Activated T-cell treated with anti-CD3 and anti-CD28 coated beads, Interleukin-2, amount 50 U/mL, for 4 hours (primary cell): ENCODE measurements around the gene CARMIL3. TPM values are rescaled to one million over a fixed set of nuclear protein-coding genes. Genes with fewer than 3 reads are reported as not detected.
"Not testable (repeated sequence)": the region's sequence is repeated elsewhere in the genome, so short reads cannot be mapped to it uniquely, and the experiment has no call there.

Experiments used
- ATAC-seq, 2 donors: fragments of 200-7000 bp; cut with Tn5 transposase; one replicate each; pipeline ENCODE4 v1.10.0; 2021
- DNase-seq: peaks from one replicate; pipeline ENCODE4 v3.0.0-alpha.2; 2020
- H3K27me3 Mint-ChIP-seq: one replicate; pipeline ENCODE4 v1.8.0; 2021; ENCODE audit warnings: low read depth, mixed read lengths
- H3K36me3 Mint-ChIP-seq: one replicate; pipeline ENCODE4 v1.8.0; 2022; ENCODE audit warnings: mixed read lengths; ENCODE audit not compliant: insufficient read depth
- H3K4me1 Mint-ChIP-seq: one replicate; pipeline ENCODE4 v1.8.0; 2021; ENCODE audit warnings: low read depth, mixed read lengths
- H3K4me3 Mint-ChIP-seq: one replicate; pipeline ENCODE4 v1.8.0; 2021; ENCODE audit warnings: mild to moderate bottlenecking, moderate library complexity, mixed read lengths
- H3K9me3 Mint-ChIP-seq: one replicate; pipeline ENCODE4 v1.8.0; 2021; ENCODE audit warnings: mixed read lengths
- total RNA-seq, 3 donors: library from RNA; stranded (reverse); gene quantifications; one replicate each; pipeline ENCODE4 v1.2.1, GENCODE V29; 2021

The CARMIL3 gene
- total RNA-seq, 3 donors from 2014 or later: 1.3 to 1.8 (median 1.3) TPM

DNA sequence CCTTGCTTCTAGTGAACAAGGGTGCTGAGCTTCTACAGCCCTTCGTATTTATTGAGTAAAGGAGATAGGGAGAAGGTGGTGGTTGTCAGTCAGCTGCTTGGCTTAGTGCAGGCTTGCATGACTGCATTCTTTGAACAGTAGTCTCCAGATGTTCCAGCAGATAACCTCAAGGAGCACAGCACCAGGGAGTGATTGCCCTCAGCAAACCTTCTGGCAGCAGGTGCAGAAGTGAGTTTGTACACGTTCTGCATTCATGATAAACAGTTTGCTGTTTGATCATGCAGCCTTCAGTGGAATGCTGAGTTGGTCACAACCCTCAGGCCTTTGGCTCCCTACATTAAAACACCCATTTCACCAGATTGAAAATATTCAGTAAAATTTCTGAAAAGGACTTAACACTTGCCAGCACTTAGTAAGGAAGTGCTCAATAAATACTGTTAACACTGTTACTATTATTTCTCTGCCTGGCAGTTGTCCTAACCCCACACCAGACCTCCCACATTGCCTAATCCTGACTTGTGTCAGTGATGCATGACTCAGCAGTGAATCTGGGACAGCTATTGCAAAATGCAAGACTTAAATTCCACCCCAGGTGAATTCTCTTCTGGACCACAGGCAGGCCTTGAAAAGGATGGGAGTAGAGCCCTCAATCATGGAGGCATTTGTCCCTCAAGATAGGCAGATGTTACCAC is 18.9 kb upstream of the CARMIL3 start:
- H3K4me1 Mint-ChIP-seq: peaks cover 10% of the 10 kb centered on the region
- H3K9me3 Mint-ChIP-seq: peaks cover 14% of the 10 kb centered on the region
- H3K36me3 Mint-ChIP-seq: no peaks in the 10 kb centered on the region
- no peak overlapping the region for H3K4me3 Mint-ChIP-seq
- no peaks in the 10 kb centered on the region for H3K27me3 Mint-ChIP-seq
- DNase-seq (no peak), ATAC-seq (no peak)

DNA sequence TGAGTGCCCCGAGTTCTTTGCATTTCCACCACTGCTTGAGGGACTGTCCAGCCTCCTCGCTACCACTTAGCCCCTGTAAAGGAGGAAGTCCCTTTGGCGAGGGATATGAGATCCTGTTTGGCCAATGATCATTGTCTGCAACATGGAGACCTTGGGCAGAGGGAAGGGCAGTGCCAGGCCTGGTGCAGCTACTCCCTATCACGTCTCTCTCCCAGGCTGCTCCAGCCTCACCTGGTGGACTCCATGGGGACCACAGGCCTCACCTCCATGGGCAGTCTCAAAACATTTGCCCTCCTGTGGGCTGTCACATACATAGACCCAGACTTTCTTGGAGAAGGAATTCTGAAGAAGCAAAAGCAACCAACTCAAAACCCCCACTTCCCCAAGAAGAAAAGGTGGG is 16.0 kb upstream of the CARMIL3 start:
- H3K36me3 Mint-ChIP-seq, H3K27me3 Mint-ChIP-seq, DNase-seq: not testable (repeated sequence)
- Mint-ChIP-seq H3K9me3 (peaks cover 14% of the 10 kb centered on the region), H3K4me1 (peaks cover 10% of the 10 kb centered on the region), H3K4me3 (peak overlapping the region; percentile 90)
- ATAC-seq: peak; percentile 7 to 11

DNA sequence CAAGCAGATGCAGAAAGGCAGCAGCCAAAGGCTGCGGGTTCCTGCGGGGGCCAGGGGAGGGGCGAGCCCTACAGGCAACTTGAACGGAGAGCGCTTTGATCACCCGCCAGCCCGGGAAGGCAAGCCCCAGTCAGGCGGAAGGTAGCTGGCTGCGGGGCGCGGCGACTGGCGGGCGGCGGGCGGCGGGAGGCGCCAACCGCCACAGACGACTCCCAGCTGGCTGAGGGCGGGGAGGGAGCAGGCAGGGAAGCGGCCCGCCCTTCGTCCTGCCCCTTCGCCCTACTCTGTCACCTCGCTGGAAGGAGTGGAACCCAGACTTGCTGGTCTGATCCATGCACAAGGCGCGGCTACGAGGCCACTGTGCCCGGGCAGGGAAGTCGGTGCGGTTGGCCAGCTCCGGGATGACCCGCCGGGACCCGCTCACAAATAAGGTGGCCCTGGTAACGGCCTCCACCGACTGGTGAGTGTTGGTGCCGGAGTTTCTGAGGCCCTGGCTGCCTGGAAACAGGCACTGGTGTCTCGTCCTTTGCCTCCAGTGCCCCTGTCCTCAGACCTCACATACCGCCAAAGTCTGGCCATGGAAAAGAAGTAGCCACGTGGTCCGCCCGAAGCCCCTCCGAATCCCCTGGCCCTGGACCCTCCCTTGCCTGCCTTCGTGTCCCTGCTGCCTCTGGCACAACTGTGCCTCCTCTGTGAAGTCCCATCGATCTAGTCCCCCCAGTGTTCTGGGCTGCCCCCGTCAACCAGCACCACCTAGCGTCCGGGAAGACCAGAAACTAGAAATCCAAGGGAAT is 15.4 kb upstream of the CARMIL3 start:
- Mint-ChIP-seq H3K4me1 (peaks cover 10% of the 10 kb centered on the region), H3K36me3 (no peaks in the 10 kb centered on the region), H3K9me3 (peaks cover 10% of the 10 kb centered on the region), H3K27me3 (no peaks in the 10 kb centered on the region), H3K4me3 (peak overlapping the region; percentile 90)
- peak; percentile 59 for DNase-seq
- peak; percentile 91 to 92 for ATAC-seq

DNA sequence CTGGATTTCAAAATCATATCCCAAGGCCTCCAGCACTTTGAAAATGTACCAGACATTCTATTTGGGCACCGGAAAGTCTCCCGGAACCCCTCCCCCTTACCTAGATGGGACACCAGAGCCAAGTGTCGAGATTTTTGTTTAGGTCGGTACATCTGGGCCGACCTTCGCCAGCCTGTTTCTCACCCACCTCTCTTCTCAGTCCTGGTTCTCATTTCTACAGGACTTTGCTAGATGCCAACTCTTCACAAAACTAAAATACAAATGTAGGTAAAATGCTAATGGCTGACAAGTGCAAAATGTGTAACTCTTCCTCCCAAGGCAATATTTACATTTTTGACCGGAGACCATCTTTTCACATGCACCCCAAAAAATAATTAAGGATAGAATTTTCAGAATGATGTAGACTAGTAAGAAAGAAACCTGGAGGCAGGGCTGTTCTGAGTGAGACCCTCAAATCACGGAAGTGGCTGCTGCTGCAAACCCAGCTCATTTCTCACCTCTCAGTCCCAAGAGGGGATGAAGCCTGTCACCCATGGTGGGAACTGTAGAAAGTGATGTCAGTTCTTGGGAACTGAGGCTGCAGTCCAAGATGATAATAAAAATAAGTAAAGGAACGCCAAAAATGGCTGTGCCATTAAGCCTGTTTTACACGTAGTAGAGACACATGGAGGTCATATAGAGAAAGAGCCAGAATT is 14.7 kb upstream of the CARMIL3 start:
- peaks cover 10% of the 10 kb centered on the region for H3K4me1 Mint-ChIP-seq
- not testable (repeated sequence) for H3K9me3 Mint-ChIP-seq, ATAC-seq, DNase-seq, H3K36me3 Mint-ChIP-seq, H3K27me3 Mint-ChIP-seq
- peak overlapping the region; percentile 90 for H3K4me3 Mint-ChIP-seq

DNA sequence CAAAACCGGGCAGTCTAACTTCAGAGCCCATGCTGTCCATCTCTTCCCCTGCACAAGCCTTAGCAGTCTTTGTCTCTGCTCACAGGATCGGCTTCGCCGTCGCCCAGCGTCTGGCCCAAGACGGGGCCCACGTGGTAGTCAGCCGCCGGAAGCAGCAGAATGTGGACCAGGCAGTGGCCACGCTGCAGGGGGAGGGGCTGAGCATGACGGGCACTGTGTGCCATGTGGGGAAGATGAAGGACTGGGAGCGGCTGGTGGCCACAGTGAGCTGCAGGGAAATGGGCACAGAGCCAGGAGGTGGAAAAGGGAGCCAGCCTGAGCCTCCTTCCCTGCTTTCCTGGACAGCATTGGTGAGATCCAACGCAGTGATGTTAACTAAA is 14.2 kb upstream of the CARMIL3 start:
- DNase-seq (no peak), ATAC-seq (no peak)
- no peaks in the 10 kb centered on the region for H3K36me3 Mint-ChIP-seq
- peaks cover 2% of the 10 kb centered on the region for H3K27me3 Mint-ChIP-seq
- H3K9me3 Mint-ChIP-seq: peaks cover 1% of the 10 kb centered on the region
- H3K4me1 Mint-ChIP-seq: peaks cover 10% of the 10 kb centered on the region
- H3K4me3 Mint-ChIP-seq: no peak overlapping the region

DNA sequence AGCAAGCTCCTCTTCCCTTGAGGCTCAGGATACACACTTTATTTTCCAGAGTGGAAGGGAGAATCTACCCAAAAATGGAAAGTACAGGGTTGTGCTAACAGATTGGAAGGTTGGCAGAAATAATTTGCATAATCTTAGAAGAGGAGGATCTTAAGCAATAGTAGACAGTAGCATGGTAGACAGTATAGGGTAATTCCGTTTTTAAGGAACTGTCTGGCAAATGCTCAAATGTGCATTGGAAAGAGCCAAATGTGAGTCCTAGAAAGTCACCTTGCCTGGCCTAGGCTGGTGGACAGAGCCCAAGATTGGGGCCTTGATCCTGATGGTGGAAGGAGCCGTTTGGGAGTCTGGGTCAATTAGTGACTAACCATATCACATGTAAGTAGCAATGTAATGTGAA is 13.1 kb upstream of the CARMIL3 start:
- ATAC-seq (no peak), DNase-seq (no peak)
- H3K36me3 Mint-ChIP-seq: no peaks in the 10 kb centered on the region
- no peaks in the 10 kb centered on the region for H3K9me3 Mint-ChIP-seq
- H3K4me1 Mint-ChIP-seq: peaks cover 10% of the 10 kb centered on the region
- peaks cover 2% of the 10 kb centered on the region for H3K27me3 Mint-ChIP-seq
- H3K4me3 Mint-ChIP-seq: no peak overlapping the region

DNA sequence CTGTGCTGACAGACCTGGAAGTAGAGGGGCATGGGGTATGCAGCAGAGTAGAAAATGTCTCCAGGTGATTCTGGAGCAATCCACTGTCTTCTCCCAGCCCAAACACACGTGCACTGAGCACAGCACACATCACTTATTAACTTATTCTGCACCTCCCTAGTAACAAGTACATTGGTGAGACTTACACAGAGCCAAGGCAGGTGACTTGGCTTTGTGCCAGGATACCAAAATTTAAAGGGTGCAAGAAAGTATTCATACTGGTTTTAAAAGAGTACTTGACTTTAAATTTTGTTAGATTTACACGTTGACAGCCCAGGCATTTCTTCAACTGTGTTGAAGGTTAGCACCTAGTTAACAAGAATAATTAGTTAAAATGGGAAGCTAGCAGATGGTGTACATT is 11.1 kb upstream of the CARMIL3 start:
- Mint-ChIP-seq H3K27me3 (peaks cover 2% of the 10 kb centered on the region), H3K36me3 (no peaks in the 10 kb centered on the region), H3K4me3 (no peak overlapping the region), H3K9me3 (no peaks in the 10 kb centered on the region), H3K4me1 (peaks cover 10% of the 10 kb centered on the region)
- DNase-seq (no peak), ATAC-seq (no peak)

DNA sequence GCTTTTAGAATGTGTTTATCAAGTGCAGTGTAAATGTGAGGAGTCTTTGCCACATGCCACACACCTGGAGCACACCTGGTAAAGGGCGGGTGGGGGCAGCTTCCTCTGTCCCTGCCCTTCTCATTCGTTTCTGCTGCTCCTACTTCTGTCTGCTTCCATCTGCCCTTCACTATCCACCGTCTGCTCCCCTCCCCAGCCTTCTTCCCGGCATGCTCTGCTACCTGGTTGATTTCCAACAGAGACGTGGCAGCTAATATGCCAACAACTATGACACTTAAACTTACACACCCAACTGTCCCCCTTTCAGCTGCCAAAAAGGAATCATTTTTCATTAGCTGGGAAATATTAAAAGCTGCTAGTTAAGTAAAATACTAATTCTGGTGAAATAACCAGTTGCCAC is 9.1 kb upstream of the CARMIL3 start:
- no peak for ATAC-seq
- Mint-ChIP-seq H3K4me1 (no peaks in the 10 kb centered on the region), H3K4me3 (no peak overlapping the region), H3K27me3 (peaks cover 5% of the 10 kb centered on the region), H3K9me3 (no peaks in the 10 kb centered on the region), H3K36me3 (no peaks in the 10 kb centered on the region)
- no peak for DNase-seq

DNA sequence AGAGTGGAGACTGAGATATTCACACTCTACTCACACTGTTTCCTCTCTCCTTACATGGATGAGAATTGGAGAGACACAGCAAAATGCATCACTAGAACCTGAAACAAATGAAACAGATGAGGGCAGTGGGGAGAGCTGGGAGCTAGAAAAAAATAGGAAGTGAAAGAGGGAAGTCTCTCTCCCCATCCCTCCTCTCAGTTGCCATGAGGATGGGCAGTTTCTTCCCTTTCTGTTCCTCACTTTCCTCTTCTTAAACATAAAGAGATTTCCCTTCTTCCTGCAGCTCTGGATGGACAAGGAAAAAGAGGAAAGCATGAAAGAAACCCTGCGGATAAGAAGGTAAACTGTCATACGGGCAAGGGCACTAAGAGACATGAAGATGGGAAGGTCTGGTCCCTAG is 2.8 kb upstream of the CARMIL3 start:
- H3K9me3 Mint-ChIP-seq, H3K36me3 Mint-ChIP-seq, DNase-seq, H3K4me3 Mint-ChIP-seq, ATAC-seq: not testable (repeated sequence)
- peaks cover 21% of the 10 kb centered on the region for H3K4me1 Mint-ChIP-seq
- peaks cover 11% of the 10 kb centered on the region for H3K27me3 Mint-ChIP-seq

DNA sequence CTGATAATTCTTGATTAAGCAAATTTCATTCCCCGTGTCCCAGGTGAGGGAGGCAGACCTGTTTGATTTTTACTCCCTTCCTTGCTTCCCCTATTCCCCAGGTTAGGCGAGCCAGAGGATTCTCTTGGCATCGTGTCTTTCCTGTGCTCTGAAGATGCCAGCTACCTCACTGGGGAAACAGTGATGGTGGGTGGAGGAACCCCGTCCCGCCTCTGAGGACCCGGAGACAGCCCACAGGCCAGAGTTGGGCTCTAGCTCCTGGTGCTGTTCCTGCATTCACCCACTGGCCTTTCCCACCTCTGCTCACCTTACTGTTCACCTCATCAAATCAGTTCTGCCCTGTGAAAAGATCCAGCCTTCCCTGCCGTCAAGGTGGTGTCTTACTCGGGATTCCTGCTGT is 1.1 kb upstream of the CARMIL3 start:
- peaks cover 22% of the 10 kb centered on the region for H3K4me1 Mint-ChIP-seq
- not testable (repeated sequence) for H3K9me3 Mint-ChIP-seq, DNase-seq, H3K36me3 Mint-ChIP-seq, ATAC-seq
- H3K4me3 Mint-ChIP-seq: peak overlapping the region; percentile 75
- H3K27me3 Mint-ChIP-seq: peaks cover 11% of the 10 kb centered on the region

DNA sequence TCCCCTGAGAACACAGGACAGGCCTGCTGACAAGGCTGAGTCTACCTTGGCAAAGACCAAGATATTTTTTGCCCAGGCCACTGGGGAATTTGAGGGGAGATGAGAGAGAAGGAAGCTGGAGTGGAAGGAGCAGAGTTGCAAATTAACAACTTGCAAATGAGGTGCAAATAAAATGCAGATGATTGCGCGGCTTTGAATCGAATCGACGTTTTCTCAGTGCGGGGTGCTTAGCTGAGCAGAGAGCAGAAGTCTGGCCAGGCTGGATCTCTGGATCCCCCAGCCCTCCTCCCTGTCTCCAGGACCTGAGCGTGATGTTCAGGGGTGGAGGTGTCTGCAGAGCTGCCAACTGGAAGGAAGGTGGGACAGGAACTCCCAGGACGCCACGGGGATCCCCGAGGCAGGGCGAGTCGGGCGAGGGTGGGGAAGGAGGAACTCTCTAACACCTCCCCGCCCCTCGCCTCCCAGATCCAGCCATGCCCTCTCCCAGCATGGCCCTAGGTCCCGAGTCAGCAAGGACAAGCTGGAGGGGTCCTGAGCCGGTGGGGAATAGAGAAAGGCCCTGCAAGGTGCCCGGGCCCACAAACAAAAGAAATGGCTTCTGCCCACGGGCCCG is 527 bp upstream of the CARMIL3 start:
- peaks cover 11% of the 10 kb centered on the region for H3K27me3 Mint-ChIP-seq

DNA sequence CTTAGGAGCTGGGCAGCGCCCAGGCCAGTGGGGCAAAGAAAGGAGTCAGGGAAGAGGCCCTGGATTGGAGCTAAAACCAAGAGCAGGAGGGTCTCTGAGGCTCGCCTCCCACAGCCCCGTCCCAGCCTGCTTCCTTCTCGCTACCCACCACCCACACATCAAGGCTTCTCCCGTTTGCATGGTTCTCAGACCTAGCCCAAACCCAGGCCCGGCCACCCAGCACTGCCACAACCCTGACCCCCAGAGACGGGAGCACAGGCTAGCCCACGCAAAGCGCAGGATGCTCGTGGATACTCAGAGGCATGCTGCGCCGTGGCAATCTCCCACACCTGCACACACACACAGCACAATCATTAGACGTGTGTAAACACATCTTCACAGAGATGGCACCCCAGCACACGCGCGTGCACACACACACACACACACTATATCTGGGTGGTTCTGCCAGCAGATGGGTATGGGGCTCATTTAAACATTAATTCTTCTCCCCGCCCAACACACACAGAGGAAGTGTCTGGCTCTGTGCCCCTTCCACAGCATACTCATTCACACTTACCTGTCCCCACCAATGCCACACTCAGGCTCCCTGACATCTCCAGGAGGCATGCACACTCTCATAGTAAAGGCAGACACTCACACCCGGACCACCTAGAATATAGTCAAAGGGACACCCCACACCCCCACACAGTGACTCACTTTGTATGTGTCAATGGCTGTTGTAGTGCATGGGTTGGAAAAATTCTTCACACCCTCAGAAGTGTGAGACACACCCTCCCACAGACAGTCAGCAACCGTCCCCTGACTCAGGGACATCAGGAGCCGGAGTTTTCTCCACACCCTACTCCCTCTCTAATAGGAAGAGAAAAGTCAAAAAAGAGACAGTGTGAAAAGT is 1.1 kb downstream of the CARMIL3 start:
- H3K36me3 Mint-ChIP-seq: no peaks in the 10 kb centered on the region
- H3K4me3 Mint-ChIP-seq: peak overlapping the region; percentile 80
- DNase-seq (peak; percentile 58), ATAC-seq (peak; percentile 83 to 89)
- peaks cover 7% of the 10 kb centered on the region for H3K27me3 Mint-ChIP-seq
- no peaks in the 10 kb centered on the region for H3K9me3 Mint-ChIP-seq
- H3K4me1 Mint-ChIP-seq: peaks cover 22% of the 10 kb centered on the region

More for the DNA sequence above, 527 bp upstream of the CARMIL3 start:
- H3K4me3 Mint-ChIP-seq: peak overlapping the region; percentile 75
- H3K4me1 Mint-ChIP-seq: peaks cover 22% of the 10 kb centered on the region
- no peaks in the 10 kb centered on the region for H3K9me3 Mint-ChIP-seq
- H3K36me3 Mint-ChIP-seq: no peaks in the 10 kb centered on the region
- DNase-seq (no peak), ATAC-seq (no peak)

DNA sequence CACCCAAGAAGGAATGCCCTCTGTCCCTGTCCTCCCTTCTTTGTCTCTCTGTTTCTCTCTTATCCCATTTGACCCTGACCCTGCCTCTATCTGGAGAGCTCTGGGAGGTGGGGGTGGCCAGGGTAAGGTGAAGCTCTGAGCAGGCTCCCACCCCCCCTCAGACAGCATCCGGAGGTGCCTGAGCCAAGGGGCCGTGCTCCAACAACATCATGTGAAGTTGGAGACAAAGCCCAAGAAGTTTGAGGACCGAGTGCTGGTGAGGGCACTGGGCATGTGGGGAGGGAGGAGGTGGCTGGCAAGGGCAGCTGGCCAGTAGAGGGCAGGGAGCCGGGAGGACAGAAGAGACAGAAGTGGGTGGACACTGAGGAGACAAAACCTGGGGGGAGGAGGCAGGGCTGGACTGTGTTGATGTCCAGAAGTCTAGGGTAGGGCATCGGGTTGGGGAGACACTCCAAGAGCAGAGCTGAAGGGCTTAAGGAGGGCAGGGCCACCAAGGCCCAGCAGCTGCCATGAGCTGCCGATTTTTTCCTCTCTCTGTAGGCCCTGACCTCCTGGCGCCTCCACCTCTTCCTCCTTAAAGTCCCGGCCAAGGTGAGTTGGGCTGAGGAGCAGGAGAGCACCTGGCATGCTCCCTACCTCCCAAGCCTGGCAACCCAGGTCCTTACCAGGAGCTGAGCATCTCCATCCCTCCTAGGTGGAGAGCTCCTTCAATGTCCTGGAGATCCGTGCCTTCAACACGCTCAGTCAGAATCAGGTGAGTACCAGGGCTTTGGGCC is 1.9 kb downstream of the CARMIL3 start:
- ATAC-seq (no peak), DNase-seq (no peak)
- Mint-ChIP-seq H3K9me3 (no peaks in the 10 kb centered on the region), H3K27me3 (peaks cover 7% of the 10 kb centered on the region), H3K4me3 (peak overlapping the region; percentile 80), H3K36me3 (no peaks in the 10 kb centered on the region), H3K4me1 (peaks cover 22% of the 10 kb centered on the region)
